Upper lobe of right lung (tissue), 1 donor: ENCODE results near the gene RNF6. TPM values are rescaled to one million over a fixed set of nuclear protein-coding genes. Genes with fewer than 3 reads are reported as not detected.
"Not testable (repeated sequence)": the region's sequence is repeated elsewhere in the genome, so short reads cannot be mapped to it uniquely, and the experiment has no call there.

Experiments used
- ATAC-seq: fragments of 200-7000 bp; cut with Tn5 transposase; one replicate; pipeline ENCODE4 v1.9.1; 2020; ENCODE audit warnings: mild to moderate bottlenecking, moderate library complexity
- DNase-seq: peaks from one replicate; pipeline ENCODE4 v3.0.0-alpha.2; 2020
- H3K27ac ChIP-seq: fragments of 200-600 bp; one replicate; pipeline ENCODE4 v1.8.0; 2022
- H3K27me3 ChIP-seq: fragments of 200-600 bp; one replicate; pipeline ENCODE4 v1.8.0; 2022; ENCODE audit warnings: mild to moderate bottlenecking
- H3K36me3 ChIP-seq: fragments of 200-600 bp; one replicate; pipeline ENCODE4 v1.8.0; 2022
- H3K4me1 ChIP-seq: fragments of 200-600 bp; one replicate; pipeline ENCODE4 v1.8.0; 2022
- H3K4me3 ChIP-seq: fragments of 200-600 bp; one replicate; pipeline ENCODE4 v1.8.0; 2022; ENCODE audit warnings: mild to moderate bottlenecking
- H3K9me3 ChIP-seq: fragments of 200-600 bp; one replicate; pipeline ENCODE4 v1.8.0; 2022
- CTCF ChIP-seq: fragments of 200-600 bp; IDR thresholded peaks from one replicate; pipeline ENCODE4 v1.8.0; 2022; ENCODE audit warnings: antibody characterized with exemption
- intact Hi-C: fragments of 100-400 bp; cut with DNase I; formaldehyde crosslinking; loops from one replicate; pipeline ENCODE4 v1.11.0; 2022
- total RNA-seq: library from RNA; stranded (reverse); fragmentation: NEBNext Ultra II Directional; extraction: Animal tissue kit (Norgen Biotek cat#: 25700); gene quantifications from one replicate; pipeline ENCODE4 v1.2.1, GENCODE V29; 2021
- donor health status: DM: no; HTN: yes; CAD: no; lungs with severe emphysema.

The RNF6 gene
- total RNA-seq, 1 donor from 2014 or later = 29.5 TPM

GRCh38 chr13:26253262-26253786 is 31.2 kb upstream of the RNF6 start:
- H3K9me3 ChIP-seq = no peaks in the 10 kb centered on the region
- no peaks in the 10 kb centered on the region for H3K27me3 ChIP-seq
- DNase-seq (no peak), ATAC-seq (no peak)
- peak overlapping the region; percentile 95 for H3K27ac ChIP-seq
- no peak for TF ChIP-seq CTCF
- intact Hi-C loops = no loop called here
- peak overlapping the region; percentile 81 for H3K4me3 ChIP-seq
- H3K36me3 ChIP-seq = no peaks in the 10 kb centered on the region
- H3K4me1 ChIP-seq = peaks cover 20% of the 10 kb centered on the region

GRCh38 chr13:26252006-26252405 is 29.9 kb upstream of the RNF6 start:
- H3K4me3 ChIP-seq, H3K9me3 ChIP-seq, DNase-seq, H3K27ac ChIP-seq, ATAC-seq, H3K27me3 ChIP-seq, intact Hi-C loops, H3K36me3 ChIP-seq: not testable (repeated sequence)
- peaks cover 18% of the 10 kb centered on the region for H3K4me1 ChIP-seq

GRCh38 chr13:26249551-26249950 is 27.4 kb upstream of the RNF6 start:
- no peak for TF ChIP-seq CTCF
- no peaks in the 10 kb centered on the region for H3K9me3 ChIP-seq
- ATAC-seq (no peak), DNase-seq (no peak)
- intact Hi-C loops = no loop called here
- no peak overlapping the region for H3K27ac ChIP-seq
- H3K4me1 ChIP-seq = no peaks in the 10 kb centered on the region
- no peaks in the 10 kb centered on the region for H3K36me3 ChIP-seq
- H3K27me3 ChIP-seq = no peaks in the 10 kb centered on the region
- H3K4me3 ChIP-seq = no peak overlapping the region

GRCh38 chr13:26247608-26248007 is 25.5 kb upstream of the RNF6 start:
- TF ChIP-seq CTCF = no peak
- no peak overlapping the region for H3K4me3 ChIP-seq
- intact Hi-C loops = no loop called here
- H3K4me1 ChIP-seq = no peaks in the 10 kb centered on the region
- no peaks in the 10 kb centered on the region for H3K36me3 ChIP-seq
- ATAC-seq (no peak), DNase-seq (no peak)
- no peak overlapping the region for H3K27ac ChIP-seq
- no peaks in the 10 kb centered on the region for H3K27me3 ChIP-seq
- no peaks in the 10 kb centered on the region for H3K9me3 ChIP-seq

GRCh38 chr13:26247011-26247410 is 24.9 kb upstream of the RNF6 start:
- Histone ChIP-seq H3K27ac (no peak overlapping the region), H3K9me3 (no peaks in the 10 kb centered on the region), H3K36me3 (no peaks in the 10 kb centered on the region), H3K27me3 (no peaks in the 10 kb centered on the region), H3K4me1 (no peaks in the 10 kb centered on the region), H3K4me3 (no peak overlapping the region)
- no peak for DNase-seq
- ATAC-seq = no peak
- intact Hi-C loops = no loop called here
- TF ChIP-seq CTCF = no peak

- Histone ChIP-seq H3K27me3 (no peaks in the 10 kb centered on the region), H3K27ac (no peak overlapping the region), H3K4me1 (no peaks in the 10 kb centered on the region), H3K9me3 (no peaks in the 10 kb centered on the region), H3K36me3 (no peaks in the 10 kb centered on the region), H3K4me3 (no peak overlapping the region)
- no peak for ATAC-seq
- no peak for TF ChIP-seq CTCF
- DNase-seq = no peak
- intact Hi-C loops = no loop called here
Measured at GRCh38 chr13:26246154-26246553, 24.0 kb upstream of the RNF6 start.
